HepG2 (cell line): ENCODE measurements around the gene MT1M. TPM values are rescaled to one million over a fixed set of nuclear protein-coding genes. Genes with fewer than 3 reads are reported as not detected.

ENCODE experiments used
- ATAC-seq: fragments of 200-7000 bp; cut with Tn5 transposase; 3 replicates; pipeline ENCODE4 v1.9.1; 2020; ENCODE audit warnings: mild to moderate bottlenecking, moderate library complexity
- BruUV-seq: library from RNA; stranded (reverse); fragments of 400-500 nt; replicated peaks from 2 replicates; lab custom pipeline; 2021; lab: Mats Ljungman, UMichigan
- CTCF ChIA-PET: fragments of 300-600 bp; formaldehyde crosslinking; extraction: SDS; loops from one replicate; lab custom pipeline; 2021; ENCODE audit warnings: low total read pairs, inconsistent platforms, low intra/inter-chr PET ratio; lab: Yijun Ruan, JAX
- POLR2A ChIA-PET: fragments of 350-600 bp; sonication (Branson Sonifier 250); formaldehyde crosslinking; loops from one replicate; lab custom pipeline; 2020; ENCODE audit warnings: antibody characterized with exemption, inconsistent platforms; lab: Yijun Ruan, JAX
- DNase-seq: peaks from one replicate; pipeline ENCODE4 v3.0.0-alpha.2; 2015; ENCODE audit warnings: low spot score
- FAIRE-seq: peaks from 3 replicates; lab custom pipeline; 2011; peaks lifted over from hg19 to GRCh38; lab: Jason Lieb, UNC
- H2AFZ ChIP-seq: one replicate; pipeline ENCODE4 v1.6.1; 2011; ENCODE audit warnings: low read length, inconsistent platforms
- H3K27ac ChIP-seq: fragments of 300-600 bp; 3 replicates; pipeline ENCODE4 v1.8.0; 2011; ENCODE audit warnings: mixed run types, mild to moderate bottlenecking, mixed read lengths, low read length, inconsistent platforms; ENCODE audit not compliant: insufficient read depth; ENCODE audit errors: extremely low read length
- H3K27me3 ChIP-seq, 2 experiments: fragments of 200-600 bp in 1 of 2; 2 replicates in 1 of 2; 3 replicates in 1 of 2; pipeline versions ENCODE4 v1.6.0 to v1.8.0; 2011; ENCODE audit warnings: low read length in 2 of 2, mild to moderate bottlenecking in 2 of 2, moderate library complexity in 2 of 2, inconsistent platforms in 1 of 2; ENCODE audit not compliant: insufficient read depth in 2 of 2, control insufficient read depth in 1 of 2
- H3K36me3 ChIP-seq, 2 experiments: fragments of 200-600 bp in 1 of 2; replicated peaks in 1 of 2; 2 replicates in 1 of 2; 3 replicates in 1 of 2; pipeline versions ENCODE4 v1.5.1 to v1.8.0; 2011; ENCODE audit warnings: low read length in 2 of 2, inconsistent platforms in 1 of 2; ENCODE audit not compliant: insufficient read depth in 2 of 2, control insufficient read depth in 1 of 2
- H3K4me1 ChIP-seq: 2 replicates; pipeline ENCODE4 v1.5.1; 2012; ENCODE audit warnings: low read length, inconsistent platforms; ENCODE audit not compliant: insufficient read depth
- H3K4me2 ChIP-seq: 2 replicates; pipeline ENCODE4 v1.6.0; 2011; ENCODE audit warnings: low read depth, low read length, inconsistent platforms
- H3K4me3 ChIP-seq, 3 experiments: fragments of 200-600 bp in 1 of 3; sonication (generic), shearing (Covaris generic) in 1 of 3; replicated peaks in 1 of 3; 2 replicates each; pipeline ENCODE4 v1.5.1; 2011 to 2016; ENCODE audit warnings: low read length in 3 of 3, inconsistent platforms in 2 of 3, low read depth in 2 of 3, mild to moderate bottlenecking in 2 of 3, control low read depth in 1 of 3, mixed read lengths in 1 of 3; ENCODE audit not compliant: insufficient read depth in 1 of 3
- H3K79me2 ChIP-seq: one replicate; pipeline ENCODE4 v1.6.1; 2011; ENCODE audit warnings: low read length, inconsistent platforms; ENCODE audit not compliant: insufficient read depth
- H3K9ac ChIP-seq: 2 replicates; pipeline ENCODE4 v1.6.0; 2011; ENCODE audit warnings: mild to moderate bottlenecking, low read depth, low read length, inconsistent platforms; ENCODE audit not compliant: insufficient read depth
- H3K9me3 ChIP-seq: 2 replicates; pipeline ENCODE4 v1.5.1; 2012; ENCODE audit warnings: mild to moderate bottlenecking, low read length
- H4K20me1 ChIP-seq: 2 replicates; pipeline ENCODE4 v1.6.0; 2011; ENCODE audit warnings: inconsistent platforms, mild to moderate bottlenecking, low read length, moderate library complexity; ENCODE audit not compliant: insufficient read depth
- CBX2 ChIP-seq, 2 experiments: fragments of 200-600 bp in 1 of 2; sonication (generic); formaldehyde crosslinking in 1 of 2; IDR thresholded peaks; 2 replicates each; pipeline versions ENCODE4 v1.7.0 to v1.8.1; 2018 to 2022; ENCODE audit warnings: low read depth in 2 of 2, low read length in 1 of 2, mild to moderate bottlenecking in 1 of 2, missing genetic modification reagents in 1 of 2
- FOXJ3 ChIP-seq: sonication (generic); formaldehyde crosslinking; IDR thresholded peaks from 2 replicates; pipeline ENCODE4 v1.4.0; 2020; ENCODE audit warnings: missing genetic modification reagents, mild to moderate bottlenecking, borderline replicate concordance
- JUND ChIP-seq: sonication (generic); formaldehyde crosslinking; IDR thresholded peaks from 2 replicates; pipeline ENCODE4 v1.8.0; 2022; ENCODE audit warnings: mild to moderate bottlenecking, missing genetic modification reagents
- MED1 ChIP-seq: sonication (generic); formaldehyde crosslinking; IDR thresholded peaks from 2 replicates; pipeline ENCODE4 v1.4.0; 2020; ENCODE audit warnings: missing genetic modification reagents
- MEIS2 ChIP-seq: sonication (generic); formaldehyde crosslinking; IDR thresholded peaks from 2 replicates; pipeline ENCODE4 v1.9.0; 2021; ENCODE audit warnings: mild to moderate bottlenecking, missing genetic modification reagents
- RBM39 ChIP-seq: fragments of 200-400 bp; formaldehyde crosslinking; IDR thresholded peaks from one replicate; pipeline ENCODE4 v1.6.1; 2018; ENCODE audit warnings: antibody characterized with exemption, mild to moderate bottlenecking, low read depth, low read length; ENCODE audit not compliant: poor library complexity, severe bottlenecking
- SIN3A ChIP-seq: IDR thresholded peaks from 2 replicates; pipeline ENCODE4 v1.6.1; 2011; ENCODE audit warnings: low read depth, mild to moderate bottlenecking, control low read depth, low read length, borderline replicate concordance
- SRSF4 ChIP-seq: fragments of 200-400 bp; formaldehyde crosslinking; IDR thresholded peaks from one replicate; pipeline ENCODE4 v1.6.1; 2018; ENCODE audit warnings: mild to moderate bottlenecking, low read depth, low read length, moderate library complexity; ENCODE audit not compliant: poor library complexity, severe bottlenecking
- TP53 ChIP-seq: sonication (generic); formaldehyde crosslinking; conservative IDR thresholded peaks from 2 replicates; pipeline ENCODE4 v1.4.0; 2020; ENCODE audit warnings: missing genetic modification reagents
- WGBS: methylation state at CpG from one replicate; pipeline ENCODE4 v1.1.6; 2017; ENCODE audit warnings: low lambda C conversion rate; 5-methylcytosine and 5-hydroxymethylcytosine counted together
- in situ Hi-C: cut with HindIII; loops from 2 replicates; pipeline ENCODE4 v1.10.0; 2017; ENCODE audit warnings: low pct_unique_long_range_greater_than_20kb; ENCODE audit not compliant: extremely low pct_ligation_motif_present
- intact Hi-C: fragments of 100-400 bp; cut with micrococcal nuclease; formaldehyde crosslinking; loops from one replicate; pipeline ENCODE4 v1.10.0; 2022; ENCODE audit not compliant: unreplicated experiment
- polyA plus RNA-seq, 8 experiments: library from polyadenylated mRNA; depleted of rRNA in 3 of 8; stranded (reverse) in 7 of 8; unstranded in 1 of 8; fragments of >200 nt; fragmentation: Illumina TruSeq in 4 of 8; extraction: Trizol in 4 of 8; gene quantifications; 2 replicates each; pipeline versions ENCODE4 v1.2.1 to v1.2.3, GENCODE V29; 2011 to 2016; ENCODE audit warnings: low read depth in 4 of 8, missing spikeins in 1 of 8, mixed read lengths in 1 of 8; ENCODE audit not compliant: insufficient read depth in 1 of 8
- total RNA-seq, 5 experiments: library from RNA; depleted of rRNA; stranded (reverse); fragments of >200 nt; fragmentation: Illumina TruSeq; extraction: Trizol; gene quantifications; 2 replicates each; pipeline ENCODE4 v1.2.3, GENCODE V29; 2016; ENCODE audit warnings: low read depth in 1 of 5
- TF ChIP-seq, protein P1 (sequence below): sonication (generic); formaldehyde crosslinking; IDR thresholded peaks from 2 replicates; pipeline ENCODE4 v1.5.0; 2020; ENCODE audit warnings: mild to moderate bottlenecking, missing genetic modification reagents
- TF ChIP-seq, protein P2 (sequence below): sonication (generic); formaldehyde crosslinking; IDR thresholded peaks from 2 replicates; pipeline ENCODE4 v1.5.0; 2020; ENCODE audit warnings: missing genetic modification reagents
- TF ChIP-seq, protein P3 (sequence below): IDR thresholded peaks from 2 replicates; pipeline ENCODE4 v1.6.1; 2016; ENCODE audit warnings: missing compliant biosample characterization, missing genetic modification reagents, borderline replicate concordance
- TF ChIP-seq, protein P4 (sequence below): IDR thresholded peaks from 2 replicates; pipeline ENCODE4 v1.6.1; 2016; ENCODE audit warnings: mild to moderate bottlenecking
- TF ChIP-seq, protein P5 (sequence below): sonication (generic); formaldehyde crosslinking; IDR thresholded peaks from 2 replicates; pipeline ENCODE4 v1.4.0; 2020; ENCODE audit warnings: missing genetic modification reagents, mild to moderate bottlenecking, borderline replicate concordance
- TF ChIP-seq, protein P6 (sequence below): sonication (generic); formaldehyde crosslinking; IDR thresholded peaks from 2 replicates; pipeline ENCODE4 v1.5.0; 2020; ENCODE audit warnings: missing genetic modification reagents, mild to moderate bottlenecking, borderline replicate concordance

MT1M gene
- total and polyA plus RNA-seq, 2 of the 13 experiments (the other 11 are each of a cell fraction or from before 2014, with no cell fraction given): 4.6 TPM; not detected in 1

DNA sequence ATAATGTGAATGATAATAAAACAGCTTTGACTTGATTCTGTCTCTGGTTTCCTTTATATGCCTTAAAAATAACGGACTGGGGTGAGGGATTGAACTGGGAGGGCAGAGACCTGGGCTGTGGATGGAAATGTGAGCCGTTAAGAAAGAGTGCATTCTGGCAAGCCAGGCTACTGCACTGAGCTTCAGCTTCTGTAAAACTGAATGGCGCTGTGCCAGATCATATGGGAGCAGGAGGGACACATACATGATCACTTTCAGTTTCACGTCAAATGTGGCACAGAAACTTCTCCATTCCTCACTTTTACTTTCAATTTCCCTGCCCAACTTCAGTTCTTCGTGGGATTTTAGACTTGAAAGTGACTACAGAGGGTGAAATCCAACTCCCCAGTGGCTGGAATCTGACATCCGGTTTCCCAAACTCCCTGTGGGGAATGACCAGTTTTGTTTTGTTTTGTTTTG is 23.0 kb upstream of the MT1M start:
- DNase-seq (peak; percentile 75), ATAC-seq (peak; percentile 5; the same call in 2 of the 3 replicates), FAIRE-seq (no peak)
- peak overlapping the region; percentile 11 for H3K27ac ChIP-seq
- peaks cover 66% of the 10 kb centered on the region for H3K4me1 ChIP-seq
- peak overlapping the region; percentile 36 for H2AFZ ChIP-seq
- peak overlapping the region; percentile 75 to 84 (median 76) for H3K4me3 ChIP-seq
- H3K36me3 ChIP-seq: no peaks in the 10 kb centered on the region
- peak overlapping the region; percentile 68 for H3K9ac ChIP-seq
- peak overlapping the region; percentile 91 for H3K4me2 ChIP-seq
- no peaks in the 10 kb centered on the region for H3K9me3 ChIP-seq
- POLR2A ChIA-PET: interaction anchor here (1.2 to 5.3 kb wide), 4 partner anchors 16 to 158 kb away, joined by 3 to 83 read pairs (median 10); partner anchors contain the start of genes MT1E, MT1F, MT1X and NUDT21
- intact Hi-C loops: loop anchor here (2.0 to 10.0 kb wide), 3 partner anchors 17 to 255 kb away; partner anchors contain the start of genes MT1B, MT1F and SLC12A3
- H3K27me3 ChIP-seq: no peaks in the 10 kb centered on the region; a peak in 1 of 5 replicates
- no peaks in the 10 kb centered on the region for H3K79me2 ChIP-seq
- H4K20me1 ChIP-seq: no peaks in the 10 kb centered on the region
- in situ Hi-C loops: no loop called here
- CTCF ChIA-PET: no interaction called here
- no TSS peak for BruUV-seq
- WGBS: 3% methylated on average over 6 of the region's 6 CpGs
- no peak for TF ChIP-seq SRSF4
- no peak for TF ChIP-seq RBM39
- TF ChIP-seq, protein P1, sequence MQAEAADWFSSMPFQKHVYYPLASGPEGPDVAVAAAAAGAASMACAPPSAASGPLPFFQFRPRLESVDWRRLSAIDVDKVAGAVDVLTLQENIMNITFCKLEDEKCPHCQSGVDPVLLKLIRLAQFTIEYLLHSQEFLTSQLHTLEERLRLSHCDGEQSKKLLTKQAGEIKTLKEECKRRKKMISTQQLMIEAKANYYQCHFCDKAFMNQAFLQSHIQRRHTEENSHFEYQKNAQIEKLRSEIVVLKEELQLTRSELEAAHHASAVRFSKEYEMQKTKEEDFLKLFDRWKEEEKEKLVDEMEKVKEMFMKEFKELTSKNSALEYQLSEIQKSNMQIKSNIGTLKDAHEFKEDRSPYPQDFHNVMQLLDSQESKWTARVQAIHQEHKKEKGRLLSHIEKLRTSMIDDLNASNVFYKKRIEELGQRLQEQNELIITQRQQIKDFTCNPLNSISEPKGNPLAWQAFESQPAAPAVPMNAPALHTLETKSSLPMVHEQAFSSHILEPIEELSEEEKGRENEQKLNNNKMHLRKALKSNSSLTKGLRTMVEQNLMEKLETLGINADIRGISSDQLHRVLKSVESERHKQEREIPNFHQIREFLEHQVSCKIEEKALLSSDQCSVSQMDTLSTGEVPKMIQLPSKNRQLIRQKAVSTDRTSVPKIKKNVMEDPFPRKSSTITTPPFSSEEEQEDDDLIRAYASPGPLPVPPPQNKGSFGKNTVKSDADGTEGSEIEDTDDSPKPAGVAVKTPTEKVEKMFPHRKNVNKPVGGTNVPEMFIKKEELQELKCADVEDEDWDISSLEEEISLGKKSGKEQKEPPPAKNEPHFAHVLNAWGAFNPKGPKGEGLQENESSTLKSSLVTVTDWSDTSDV: no peak
- no peak for TF ChIP-seq MEIS2 (CRISPR knock-in tag)
- TF ChIP-seq, protein P2, sequence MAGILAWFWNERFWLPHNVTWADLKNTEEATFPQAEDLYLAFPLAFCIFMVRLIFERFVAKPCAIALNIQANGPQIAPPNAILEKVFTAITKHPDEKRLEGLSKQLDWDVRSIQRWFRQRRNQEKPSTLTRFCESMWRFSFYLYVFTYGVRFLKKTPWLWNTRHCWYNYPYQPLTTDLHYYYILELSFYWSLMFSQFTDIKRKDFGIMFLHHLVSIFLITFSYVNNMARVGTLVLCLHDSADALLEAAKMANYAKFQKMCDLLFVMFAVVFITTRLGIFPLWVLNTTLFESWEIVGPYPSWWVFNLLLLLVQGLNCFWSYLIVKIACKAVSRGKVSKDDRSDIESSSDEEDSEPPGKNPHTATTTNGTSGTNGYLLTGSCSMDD (CRISPR knock-in tag): no peak
- TF ChIP-seq JUND (CRISPR knock-in tag): no peak
- no peak for TF ChIP-seq CBX2 (IDR thresholded peaks at IDR 0.05; ENCODE audit: low read depth, low read length)
- TF ChIP-seq CBX2 (CRISPR knock-in tag; IDR thresholded peaks at IDR 0.05; ENCODE audit: low read depth): 0 out of 2 replicates have a peak, but pooled peaks have one; percentile 38
- TF ChIP-seq, protein P3, sequence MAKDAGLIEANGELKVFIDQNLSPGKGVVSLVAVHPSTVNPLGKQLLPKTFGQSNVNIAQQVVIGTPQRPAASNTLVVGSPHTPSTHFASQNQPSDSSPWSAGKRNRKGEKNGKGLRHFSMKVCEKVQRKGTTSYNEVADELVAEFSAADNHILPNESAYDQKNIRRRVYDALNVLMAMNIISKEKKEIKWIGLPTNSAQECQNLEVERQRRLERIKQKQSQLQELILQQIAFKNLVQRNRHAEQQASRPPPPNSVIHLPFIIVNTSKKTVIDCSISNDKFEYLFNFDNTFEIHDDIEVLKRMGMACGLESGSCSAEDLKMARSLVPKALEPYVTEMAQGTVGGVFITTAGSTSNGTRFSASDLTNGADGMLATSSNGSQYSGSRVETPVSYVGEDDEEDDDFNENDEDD (CRISPR knock-in tag): no peak
- TF ChIP-seq MED1: no peak
- TF ChIP-seq TP53 (CRISPR knock-in tag): no peak
- TF ChIP-seq, protein P4, sequence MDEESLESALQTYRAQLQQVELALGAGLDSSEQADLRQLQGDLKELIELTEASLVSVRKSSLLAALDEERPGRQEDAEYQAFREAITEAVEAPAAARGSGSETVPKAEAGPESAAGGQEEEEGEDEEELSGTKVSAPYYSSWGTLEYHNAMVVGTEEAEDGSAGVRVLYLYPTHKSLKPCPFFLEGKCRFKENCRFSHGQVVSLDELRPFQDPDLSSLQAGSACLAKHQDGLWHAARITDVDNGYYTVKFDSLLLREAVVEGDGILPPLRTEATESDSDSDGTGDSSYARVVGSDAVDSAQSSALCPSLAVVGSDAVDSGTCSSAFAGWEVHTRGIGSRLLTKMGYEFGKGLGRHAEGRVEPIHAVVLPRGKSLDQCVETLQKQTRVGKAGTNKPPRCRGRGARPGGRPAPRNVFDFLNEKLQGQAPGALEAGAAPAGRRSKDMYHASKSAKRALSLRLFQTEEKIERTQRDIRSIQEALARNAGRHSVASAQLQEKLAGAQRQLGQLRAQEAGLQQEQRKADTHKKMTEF (CRISPR knock-in tag): 0 out of 2 replicates have a peak, but pooled peaks have one; percentile 13
- TF ChIP-seq, protein P5, sequence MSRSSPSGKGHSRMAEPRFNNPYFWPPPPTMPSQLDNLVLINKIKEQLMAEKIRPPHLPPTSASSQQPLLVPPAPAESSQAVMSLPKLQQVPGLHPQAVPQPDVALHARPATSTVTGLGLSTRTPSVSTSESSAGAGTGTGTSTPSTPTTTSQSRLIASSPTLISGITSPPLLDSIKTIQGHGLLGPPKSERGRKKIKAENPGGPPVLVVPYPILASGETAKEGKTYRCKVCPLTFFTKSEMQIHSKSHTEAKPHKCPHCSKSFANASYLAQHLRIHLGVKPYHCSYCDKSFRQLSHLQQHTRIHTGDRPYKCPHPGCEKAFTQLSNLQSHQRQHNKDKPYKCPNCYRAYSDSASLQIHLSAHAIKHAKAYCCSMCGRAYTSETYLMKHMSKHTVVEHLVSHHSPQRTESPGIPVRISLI (CRISPR knock-in tag): no peak
- peak; percentile 24; the same call in 1 of the 2 replicates for TF ChIP-seq SIN3A
- TF ChIP-seq, protein P6, sequence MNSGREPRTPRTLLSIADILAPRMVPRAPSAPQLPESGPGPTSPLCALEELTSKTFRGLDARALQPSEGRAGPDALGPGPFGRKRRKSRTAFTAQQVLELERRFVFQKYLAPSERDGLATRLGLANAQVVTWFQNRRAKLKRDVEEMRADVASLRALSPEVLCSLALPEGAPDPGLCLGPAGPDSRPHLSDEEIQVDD (CRISPR knock-in tag): no peak
- TF ChIP-seq FOXJ3 (CRISPR knock-in tag): no peak
